Neutrophil (primary cell): Measurements from ENCODE around the gene CTNND2.

ENCODE experiments used
- H3K27ac ChIP-seq: fragments of 200-600 bp; sonication (generic); 2 replicates; pipeline ENCODE4 v1.5.1; 2016; ENCODE audit warnings: mild to moderate bottlenecking, moderate library complexity
- H3K27me3 ChIP-seq: fragments of 200-600 bp; sonication (generic); 2 replicates; pipeline ENCODE4 v1.6.0; 2016; ENCODE audit warnings: mild to moderate bottlenecking
- H3K36me3 ChIP-seq: fragments of 200-600 bp; sonication (generic); 2 replicates; pipeline ENCODE4 v1.5.1; 2017
- H3K4me1 ChIP-seq, 2 experiments: fragments of 200-600 bp in 1 of 2; sonication (generic) in 1 of 2; 1 replicate in 1 of 2; 2 replicates in 1 of 2; pipeline versions ENCODE4 v1.5.1 to v1.6.1; 2013 to 2016; ENCODE audit warnings: low read depth in 1 of 2, low read length in 1 of 2, mild to moderate bottlenecking in 1 of 2, moderate library complexity in 1 of 2; ENCODE audit not compliant: control insufficient read depth in 1 of 2, insufficient read depth in 1 of 2
- H3K4me3 ChIP-seq, 2 experiments: fragments of 200-600 bp in 1 of 2; sonication (generic) in 1 of 2; 1 replicate in 1 of 2; 2 replicates in 1 of 2; pipeline ENCODE4 v1.5.1; 2013 to 2016; ENCODE audit warnings: low read depth in 1 of 2, low read length in 1 of 2, mild to moderate bottlenecking in 1 of 2, moderate library complexity in 1 of 2
- H3K9me3 ChIP-seq: fragments of 200-600 bp; sonication (generic); 2 replicates; pipeline ENCODE4 v1.5.1; 2016
- TF ChIP-seq, protein P1 (sequence below): fragments of 200-600 bp; sonication (generic); IDR thresholded peaks from 2 replicates; pipeline ENCODE4 v1.5.1; 2016; ENCODE audit warnings: antibody characterized with exemption

CTNND2 gene

DNA sequence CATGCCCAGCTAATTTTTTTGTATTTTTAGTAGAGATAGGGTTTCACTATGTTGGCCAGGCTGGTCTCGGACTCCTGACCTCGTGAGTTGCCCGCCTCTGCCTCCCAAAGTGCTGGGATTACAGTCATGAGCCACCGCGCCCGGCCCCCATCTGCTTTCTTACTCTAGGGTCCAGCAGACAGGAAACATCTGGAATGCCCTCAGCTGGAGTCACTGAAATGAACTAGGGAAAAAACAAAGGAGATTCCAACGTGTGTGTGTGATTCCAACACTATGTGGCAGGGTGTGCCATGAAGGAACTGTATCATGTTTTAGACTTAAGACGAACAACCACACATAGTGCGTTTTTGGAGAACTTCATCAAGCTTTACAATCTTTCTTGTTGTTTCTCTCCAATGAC, 603.1 kb downstream of the CTNND2 start:
- Histone ChIP-seq H3K4me1 (peaks cover 0 to 4% of the 10 kb centered on the region in 2 experiments), H3K27ac (no peak overlapping the region), H3K4me3 (no peak overlapping the region), H3K9me3 (no peaks in the 10 kb centered on the region), H3K27me3 (no peaks in the 10 kb centered on the region), H3K36me3 (no peaks in the 10 kb centered on the region)
- TF ChIP-seq, protein P1, sequence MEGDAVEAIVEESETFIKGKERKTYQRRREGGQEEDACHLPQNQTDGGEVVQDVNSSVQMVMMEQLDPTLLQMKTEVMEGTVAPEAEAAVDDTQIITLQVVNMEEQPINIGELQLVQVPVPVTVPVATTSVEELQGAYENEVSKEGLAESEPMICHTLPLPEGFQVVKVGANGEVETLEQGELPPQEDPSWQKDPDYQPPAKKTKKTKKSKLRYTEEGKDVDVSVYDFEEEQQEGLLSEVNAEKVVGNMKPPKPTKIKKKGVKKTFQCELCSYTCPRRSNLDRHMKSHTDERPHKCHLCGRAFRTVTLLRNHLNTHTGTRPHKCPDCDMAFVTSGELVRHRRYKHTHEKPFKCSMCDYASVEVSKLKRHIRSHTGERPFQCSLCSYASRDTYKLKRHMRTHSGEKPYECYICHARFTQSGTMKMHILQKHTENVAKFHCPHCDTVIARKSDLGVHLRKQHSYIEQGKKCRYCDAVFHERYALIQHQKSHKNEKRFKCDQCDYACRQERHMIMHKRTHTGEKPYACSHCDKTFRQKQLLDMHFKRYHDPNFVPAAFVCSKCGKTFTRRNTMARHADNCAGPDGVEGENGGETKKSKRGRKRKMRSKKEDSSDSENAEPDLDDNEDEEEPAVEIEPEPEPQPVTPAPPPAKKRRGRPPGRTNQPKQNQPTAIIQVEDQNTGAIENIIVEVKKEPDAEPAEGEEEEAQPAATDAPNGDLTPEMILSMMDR: no peak

DNA sequence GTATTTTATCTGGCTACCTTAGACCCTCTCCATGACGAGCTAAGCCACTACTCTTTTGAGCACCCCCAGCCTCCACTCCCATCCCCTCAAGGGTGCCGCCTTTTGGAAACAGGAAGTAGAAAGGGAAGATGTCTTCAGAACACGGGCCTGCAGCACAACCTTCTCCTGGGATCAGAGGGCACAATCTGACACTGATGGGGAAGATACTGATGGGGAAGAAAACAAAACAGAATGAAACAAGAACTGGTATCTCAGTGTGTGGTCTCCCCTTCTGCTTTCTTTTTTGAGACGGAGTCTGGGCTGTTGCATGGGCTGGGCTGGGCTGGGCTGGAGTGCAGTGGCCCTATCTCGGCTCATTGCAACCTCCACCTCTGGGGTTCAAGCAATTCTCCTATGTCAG, 603.5 kb downstream of the CTNND2 start:
- H3K36me3 ChIP-seq: no peaks in the 10 kb centered on the region
- H3K4me3 ChIP-seq: no peak overlapping the region
- H3K27me3 ChIP-seq: no peaks in the 10 kb centered on the region
- H3K4me1 ChIP-seq: peaks cover 0 to 4% of the 10 kb centered on the region in 2 experiments
- TF ChIP-seq, protein P1: no peak
- H3K9me3 ChIP-seq: no peaks in the 10 kb centered on the region
- no peak overlapping the region for H3K27ac ChIP-seq

DNA sequence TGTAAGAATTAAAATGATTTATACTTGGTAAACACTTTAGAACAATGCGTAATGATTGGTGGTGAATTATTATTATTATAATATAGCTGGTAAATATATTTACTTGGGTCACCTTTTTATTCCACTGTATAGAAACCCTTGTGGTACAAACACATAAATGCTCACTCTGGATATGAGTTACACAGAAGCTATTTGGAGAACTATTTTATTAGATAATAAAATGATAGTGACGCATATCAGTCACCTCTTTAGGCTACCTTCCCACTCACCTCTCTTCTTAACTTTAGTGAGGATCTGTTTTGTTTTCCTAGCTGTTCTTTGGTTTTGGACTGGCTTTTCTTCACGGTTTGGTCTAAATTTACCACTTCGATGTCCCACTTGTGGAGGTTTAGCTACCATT, 605.4 kb downstream of the CTNND2 start:
- TF ChIP-seq, protein P1: no peak
- peaks cover 0 to 4% of the 10 kb centered on the region in 2 experiments for H3K4me1 ChIP-seq
- no peaks in the 10 kb centered on the region for H3K36me3 ChIP-seq
- H3K27me3 ChIP-seq: no peaks in the 10 kb centered on the region
- H3K27ac ChIP-seq: no peak overlapping the region
- no peak overlapping the region for H3K4me3 ChIP-seq
- H3K9me3 ChIP-seq: no peaks in the 10 kb centered on the region

DNA sequence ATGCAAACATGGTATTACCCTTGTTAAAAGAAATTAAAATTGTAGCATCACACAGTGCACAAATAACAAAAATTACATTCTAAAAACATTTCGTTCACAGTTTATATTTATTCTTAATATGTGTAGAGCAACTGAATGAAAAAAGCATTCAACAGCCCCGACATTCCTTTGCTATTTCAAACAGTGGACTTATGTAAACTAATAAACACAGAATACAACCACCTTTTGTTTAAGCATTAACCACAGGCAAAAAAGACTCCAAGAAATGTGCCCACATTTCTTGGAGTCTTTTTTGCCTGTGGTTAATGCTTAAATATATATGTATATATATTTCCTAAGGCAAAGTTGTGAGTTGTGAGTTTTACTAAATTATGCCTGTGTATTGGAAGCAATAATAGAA, 610.7 kb downstream of the CTNND2 start:
- no peak overlapping the region for H3K4me3 ChIP-seq
- no peaks in the 10 kb centered on the region for H3K9me3 ChIP-seq
- H3K27ac ChIP-seq: no peak overlapping the region
- H3K36me3 ChIP-seq: no peaks in the 10 kb centered on the region
- H3K4me1 ChIP-seq: no peaks in the 10 kb centered on the region
- no peaks in the 10 kb centered on the region for H3K27me3 ChIP-seq
- TF ChIP-seq, protein P1: no peak

DNA sequence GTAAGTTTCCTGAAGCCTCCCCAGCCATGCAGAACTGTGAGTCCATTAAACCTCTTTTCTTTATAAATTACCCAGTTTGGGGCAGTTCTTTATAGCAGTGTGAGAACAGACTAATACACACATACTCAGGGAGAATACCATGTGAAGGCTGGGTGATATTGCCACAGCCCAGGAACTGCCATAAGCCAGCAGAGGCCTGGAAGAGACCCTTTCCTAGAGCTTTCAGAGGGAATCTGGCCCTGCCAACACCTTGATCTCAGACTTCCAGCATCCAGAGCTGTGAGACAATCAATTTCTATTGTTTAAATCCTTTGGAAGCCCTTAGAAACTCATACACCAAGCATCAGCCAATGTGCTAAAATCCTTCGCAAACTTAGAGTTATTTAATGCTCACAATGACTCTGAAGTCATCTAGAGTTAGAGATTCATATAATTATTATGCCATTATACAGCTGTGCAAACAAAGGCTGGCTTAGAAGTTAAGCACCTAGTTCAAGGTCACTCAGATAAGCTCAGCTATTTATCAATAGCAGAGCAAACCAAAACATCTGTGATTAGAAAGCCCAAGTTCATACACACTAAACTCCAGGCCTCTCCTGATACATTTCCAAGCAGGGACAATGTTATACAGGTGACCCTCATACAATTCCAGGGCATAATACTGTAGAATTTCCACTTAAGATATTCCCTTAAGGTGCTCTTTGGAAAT, 611.4 kb downstream of the CTNND2 start:
- no peak overlapping the region for H3K27ac ChIP-seq
- TF ChIP-seq, protein P1: no peak
- H3K27me3 ChIP-seq: no peaks in the 10 kb centered on the region
- H3K4me3 ChIP-seq: no peak overlapping the region
- H3K4me1 ChIP-seq: no peaks in the 10 kb centered on the region
- no peaks in the 10 kb centered on the region for H3K36me3 ChIP-seq
- H3K9me3 ChIP-seq: no peaks in the 10 kb centered on the region
